K562 (cell line): Measurements from ENCODE around the gene BICDL1. TPM values are rescaled to one million over a fixed set of nuclear protein-coding genes. Genes with fewer than 3 reads are reported as not detected.

Source experiments
- ATAC-seq: fragments of 200-7000 bp; cut with Tn5 transposase; 3 replicates; pipeline ENCODE4 v1.9.1; 2020; ENCODE audit warnings: moderate library complexity
- BruUV-seq: library from RNA; stranded (reverse); fragments of 400-500 nt; replicated peaks from 2 replicates; lab custom pipeline; 2021; lab: Mats Ljungman, UMichigan
- CTCF ChIA-PET: fragments of 300-600 bp; formaldehyde crosslinking; extraction: SDS; loops from one replicate; lab custom pipeline; 2021; ENCODE audit warnings: low intra/inter-chr PET ratio; lab: Yijun Ruan, JAX
- POLR2A ChIA-PET: fragments of 300-600, 350-650 bp; sonication (Branson Sonifier 250); formaldehyde crosslinking; extraction: SDS; loops from one replicate; lab custom pipeline; 2021; ENCODE audit warnings: antibody characterized with exemption, inconsistent platforms; lab: Yijun Ruan, JAX
- DNase-seq, 4 experiments: peaks; one replicate each; pipeline versions ENCODE4 v3.0.0 to v3.0.0-alpha.2; 2011 to 2018; ENCODE audit warnings: low spot score in 3 of 4, mixed read lengths in 3 of 4; ENCODE audit errors: extremely low read depth in 1 of 4
- FAIRE-seq: peaks from 2 replicates; lab custom pipeline; 2011; peaks lifted over from hg19 to GRCh38; lab: Jason Lieb, UNC
- H2AFZ ChIP-seq: 2 replicates; pipeline ENCODE4 v1.6.0; 2011; ENCODE audit warnings: low read depth, low read length, control low read depth, inconsistent platforms
- H3K27ac ChIP-seq: fragments of 200-600 bp; 3 replicates; pipeline ENCODE4 v1.8.0; 2011; ENCODE audit warnings: low read depth, mild to moderate bottlenecking, control low read depth, inconsistent platforms, low read length, moderate library complexity, mixed read lengths; ENCODE audit errors: extremely low read depth
- H3K27me3 ChIP-seq, 2 experiments: fragments of 300-600 bp in 1 of 2; 2 replicates in 1 of 2; 3 replicates in 1 of 2; pipeline versions ENCODE4 v1.6.0 to v1.8.0; 2011; ENCODE audit warnings: inconsistent platforms in 2 of 2, low read length in 2 of 2, mild to moderate bottlenecking in 1 of 2, mixed read lengths in 1 of 2, moderate library complexity in 1 of 2; ENCODE audit not compliant: control insufficient read depth in 2 of 2, insufficient read depth in 2 of 2
- H3K36me3 ChIP-seq: fragments of 300-600 bp; 3 replicates; pipeline ENCODE4 v1.8.0; 2011; ENCODE audit warnings: mild to moderate bottlenecking, low read length, inconsistent platforms; ENCODE audit not compliant: control insufficient read depth, insufficient read depth
- H3K4me1 ChIP-seq, 2 experiments: fragments of 200-600 bp in 1 of 2; replicated peaks in 1 of 2; 2 replicates in 1 of 2; 3 replicates in 1 of 2; pipeline versions ENCODE4 v1.5.1 to v1.8.0; 2011; ENCODE audit warnings: inconsistent platforms in 2 of 2, low read length in 2 of 2, mild to moderate bottlenecking in 1 of 2, mixed read lengths in 1 of 2, moderate library complexity in 1 of 2; ENCODE audit not compliant: control insufficient read depth in 2 of 2, insufficient read depth in 2 of 2
- H3K4me2 ChIP-seq: 2 replicates; pipeline ENCODE4 v1.6.1; 2011; ENCODE audit warnings: low read length, control low read depth, inconsistent platforms, mixed read lengths; ENCODE audit not compliant: insufficient read depth
- H3K4me3 ChIP-seq: fragments of 200-600 bp; sonication (generic), shearing (Covaris generic); 2 replicates; pipeline ENCODE4 v1.5.1; 2016; ENCODE audit warnings: control low read depth, inconsistent platforms
- H3K79me2 ChIP-seq: fragments of 200-600 bp; 3 replicates; pipeline ENCODE4 v1.8.0; 2011; ENCODE audit warnings: low read length, inconsistent platforms; ENCODE audit not compliant: control insufficient read depth, insufficient read depth
- H3K9ac ChIP-seq, 2 experiments: 2 replicates each; pipeline versions ENCODE4 v1.6.0 to v1.6.1; 2011; ENCODE audit warnings: low read depth in 2 of 2, low read length in 2 of 2, control low read depth in 1 of 2, inconsistent platforms in 1 of 2, mild to moderate bottlenecking in 1 of 2, mixed read lengths in 1 of 2; ENCODE audit not compliant: insufficient read depth in 1 of 2
- H3K9me1 ChIP-seq: one replicate; pipeline ENCODE4 v1.6.0; 2011; ENCODE audit warnings: inconsistent platforms, mild to moderate bottlenecking, low read length, moderate library complexity; ENCODE audit not compliant: control insufficient read depth, insufficient read depth
- H3K9me3 ChIP-seq: replicated peaks from 2 replicates; pipeline ENCODE4 v1.5.1; 2011; ENCODE audit warnings: low read depth, low read length, inconsistent platforms; ENCODE audit not compliant: control insufficient read depth, insufficient read depth
- H4K20me1 ChIP-seq: replicated peaks from 2 replicates; pipeline ENCODE4 v1.6.1; 2011; ENCODE audit warnings: low read length, inconsistent platforms, mixed read lengths; ENCODE audit not compliant: control insufficient read depth, insufficient read depth
- ATF2 ChIP-seq: sonication (generic); formaldehyde crosslinking; IDR thresholded peaks from 2 replicates; pipeline ENCODE4 v1.8.1; 2022; ENCODE audit warnings: missing genetic modification reagents
- EGR1 ChIP-seq: fragments of 450-650 bp; conservative IDR thresholded peaks from 2 replicates; pipeline ENCODE4 v1.6.1; 2017; ENCODE audit warnings: mild to moderate bottlenecking
- FOXO4 ChIP-seq: fragments of 450-650 bp; formaldehyde crosslinking; IDR thresholded peaks from 2 replicates; pipeline ENCODE4 v1.4.0; 2020; ENCODE audit warnings: mild to moderate bottlenecking, moderate library complexity
- L3MBTL2 ChIP-seq: fragments of 450-650 bp; IDR thresholded peaks from 2 replicates; pipeline ENCODE4 v1.6.1; 2016; ENCODE audit warnings: mild to moderate bottlenecking, moderate library complexity
- NFIX ChIP-seq: fragments of 250-450 bp; sonication (Bioruptor Pico); IDR thresholded peaks from 2 replicates; pipeline ENCODE4 v1.4.0; 2020; ENCODE audit warnings: low read depth, mild to moderate bottlenecking, moderate library complexity
- NR3C1 ChIP-seq: sonication (generic); formaldehyde crosslinking; IDR thresholded peaks from 2 replicates; pipeline ENCODE4 v1.8.1; 2022; ENCODE audit warnings: missing genetic modification reagents
- NUFIP1 ChIP-seq: fragments of 450-650 bp; IDR thresholded peaks from 2 replicates; pipeline ENCODE4 v1.6.1; 2018; ENCODE audit not compliant: partially characterized antibody
- PKNOX1 ChIP-seq: fragments of 450-650 bp; IDR thresholded peaks from 2 replicates; pipeline ENCODE4 v1.6.1; 2016
- RBM14 ChIP-seq: fragments of 200-400 bp; formaldehyde crosslinking; IDR thresholded peaks from 2 replicates; pipeline ENCODE4 v1.6.1; 2018; ENCODE audit warnings: low read depth, mild to moderate bottlenecking, low read length, moderate library complexity, borderline replicate concordance; ENCODE audit not compliant: insufficient read depth
- TEAD1 ChIP-seq, 2 experiments: fragments of 450-650 bp in 1 of 2; sonication (generic) in 1 of 2; formaldehyde crosslinking; IDR thresholded peaks; 2 replicates each; pipeline versions ENCODE4 v1.4.0 to v1.8.0; 2020 to 2022; ENCODE audit warnings: mild to moderate bottlenecking in 2 of 2, missing genetic modification reagents in 1 of 2
- TEAD2 ChIP-seq: fragments of 450-650 bp; IDR thresholded peaks from 2 replicates; pipeline ENCODE4 v1.6.1; 2016; ENCODE audit warnings: missing genetic modification characterization, control low read depth, missing compliant biosample characterization
- ZBTB7A ChIP-seq: IDR thresholded peaks from 2 replicates; pipeline ENCODE4 v1.6.1; 2011; ENCODE audit warnings: low read depth, mild to moderate bottlenecking, low read length, moderate library complexity, borderline replicate concordance; ENCODE audit not compliant: control insufficient read depth
- ZKSCAN8 ChIP-seq: fragments of 200-800 bp; sonication (Bioruptor generic); IDR thresholded peaks from 2 replicates; pipeline ENCODE4 v1.6.1; 2016; ENCODE audit warnings: missing genetic modification characterization, missing compliant biosample characterization
- ZNF449 ChIP-seq: fragments of 250-450 bp; sonication (Bioruptor Pico); IDR thresholded peaks from 2 replicates; pipeline ENCODE4 v1.8.0; 2022; ENCODE audit warnings: moderate library complexity, mild to moderate bottlenecking, inconsistent platforms
- WGBS: fragments of 100-300 bp; shearing (Covaris generic); methylation state at CpG from one replicate; pipeline ENCODE4 v1.1.6; 2016; ENCODE audit warnings: low coverage, mixed read lengths; ENCODE audit not compliant: insufficient coverage; ENCODE audit errors: missing lambda C conversion rate; 5-methylcytosine and 5-hydroxymethylcytosine counted together
- in situ Hi-C: fragments of 300-500 bp; cut with MboI; formaldehyde crosslinking; loops from 4 replicates; pipeline ENCODE4 v1.15.0; 2018; ENCODE audit warnings: inconsistent platforms, mixed read lengths
- intact Hi-C: fragments of 100-400 bp; cut with micrococcal nuclease; formaldehyde crosslinking; loops from 2 replicates; pipeline ENCODE4 v1.14.2; 2022
- polyA plus RNA-seq, 8 experiments: library from polyadenylated mRNA; depleted of rRNA in 4 of 8; stranded (reverse) in 5 of 8; unstranded in 3 of 8; fragments of >200 nt; fragmentation: Nextera tagmentation in 2 of 8; fragmentation: Illumina TruSeq in 1 of 8; extraction: Ambion mirVana in 2 of 8; extraction: Trizol in 1 of 8; gene quantifications; 2 replicates each; pipeline versions ENCODE4 v1.2.1 to v1.2.3, GENCODE V29; 2011 to 2014; ENCODE audit warnings: inconsistent platforms in 1 of 8, missing spikeins in 1 of 8
- total RNA-seq, 7 experiments: library from RNA; depleted of rRNA in 6 of 7; stranded (reverse); fragments of >200 nt in 6 of 7; fragmentation: Illumina TruSeq in 2 of 7; extraction: Trizol in 2 of 7; gene quantifications; 2 replicates each; pipeline versions ENCODE4 v1.2.1 to v1.2.3, GENCODE V29; 2011 to 2021; ENCODE audit warnings: low replicate concordance in 1 of 7

The BICDL1 gene
- total and polyA plus RNA-seq, 9 of the 15 experiments (the other 6 are each of a cell fraction or from before 2014, with no cell fraction given): 0.06 to 2.0 (median 0.58) TPM

- no peak for TF ChIP-seq RBM14
Observed at GRCh38 chr12:120115692-120116440, 126.8 kb downstream of the BICDL1 start (continued).

- in situ Hi-C loops: no loop called here
- Histone ChIP-seq H3K4me3 (peak within 1 kb of the TSS; percentile 75), H3K4me2 (peak within 1 kb of the TSS; percentile 97), H3K79me2 (peaks cover 71% of the 10 kb centered on the region), H3K27me3 (no peaks in the 10 kb centered on the region), H3K4me1 (peaks cover 15 to 32% of the 10 kb centered on the region in 2 experiments; a peak in 4 of 5 replicates), H4K20me1 (peaks cover 10% of the 10 kb centered on the region; the same call in 1 of the 2 replicates), H3K9me1 (peaks cover 6% of the 10 kb centered on the region), H3K27ac (peak within 1 kb of the TSS; percentile 71), H2AFZ (peak within 1 kb of the TSS; percentile 92), H3K9me3 (no peaks in the 10 kb centered on the region), H3K9ac (peak within 1 kb of the TSS; percentile 77 to 96), H3K36me3 (peaks cover 36% of the 10 kb centered on the region)
- POLR2A ChIA-PET: interaction anchor here (0.7 to 6.8 kb wide), 10 partner anchors 9 to 175 kb away, joined by 3 to 54 read pairs (median 6); partner anchors contain the start of genes RNU4-1, RNU4-2 and RPLP0
- intact Hi-C loops: loop anchor here (10.0 kb wide), 1 partner anchor 178 kb away; the partner anchor contains the start of genes RNU4-1 and RNU4-2
- ATAC-seq: no peak
- peak in 1 of 4 experiments; percentile 69 for DNase-seq
- CTCF ChIA-PET: no interaction called here
- FAIRE-seq: no peak
- BruUV-seq: no TSS peak
- WGBS: 2% methylated on average over 9 of the region's 50 CpGs
- no peak for TF ChIP-seq L3MBTL2
- TF ChIP-seq FOXO4: no peak
- peak; percentile 75 for TF ChIP-seq EGR1
- no peak for TF ChIP-seq ATF2 (CRISPR knock-in tag)
- TF ChIP-seq ZKSCAN8 (CRISPR knock-in tag): no peak
- no peak for TF ChIP-seq NFIX (CRISPR knock-in tag)
- 0 out of 2 replicates have a peak, but pooled peaks have one; percentile 11 for TF ChIP-seq ZBTB7A
- TF ChIP-seq TEAD2 (tag): no peak
- TF ChIP-seq NR3C1: no peak
- TF ChIP-seq ZNF449 (CRISPR knock-in tag): no peak
- no peak for TF ChIP-seq NUFIP1
- no peak for TF ChIP-seq TEAD1 (CRISPR knock-in tag; IDR thresholded peaks at IDR 0.05)
- TF ChIP-seq PKNOX1: no peak
Observed at GRCh38 chr12:120116441-120116791, 127.4 kb downstream of the BICDL1 start, which contains the start of gene RAB35. Gene RAB35, minus strand, starts transcription at chr12:120116753. Its CDS starts 103 bp downstream, at chr12:120116650.
